SK-N-SH treated with all-trans-retinoic acid at 6 μM for 48 hours (cell line): Measurements from ENCODE around the gene UROC1.

Experiments
- CREB5 ChIP-seq: fragments of 250-450 bp; sonication (Bioruptor Pico); IDR thresholded peaks from 2 replicates; pipeline ENCODE4 v1.5.1; 2020; ENCODE audit warnings: low read depth, mild to moderate bottlenecking, moderate library complexity
- GLIS3 ChIP-seq: fragments of 250-450 bp; sonication (Bioruptor Pico); IDR thresholded peaks from 2 replicates; pipeline ENCODE4 v1.5.0; 2020; ENCODE audit warnings: mild to moderate bottlenecking, moderate library complexity
- OSR1 ChIP-seq: fragments of 250-450 bp; sonication (Bioruptor Pico); IDR thresholded peaks from 2 replicates; pipeline ENCODE4 v1.8.0; 2022; ENCODE audit warnings: moderate library complexity, mild to moderate bottlenecking, inconsistent platforms
- PATZ1 ChIP-seq: fragments of 250-450 bp; sonication (Bioruptor Pico); IDR thresholded peaks from 2 replicates; pipeline ENCODE4 v1.8.0; 2020; ENCODE audit warnings: mild to moderate bottlenecking, moderate library complexity, borderline replicate concordance

GRCh38 chr3:126464494-126464893 lies 53.1 kb downstream of the UROC1 start:
- TF ChIP-seq GLIS3 (no peak), OSR1 (CRISPR knock-in tag) (no peak), PATZ1 (CRISPR knock-in tag) (no peak), CREB5 (CRISPR knock-in tag) (no peak)
